ENCODE measurements around the gene IZUMO4.

DNA sequence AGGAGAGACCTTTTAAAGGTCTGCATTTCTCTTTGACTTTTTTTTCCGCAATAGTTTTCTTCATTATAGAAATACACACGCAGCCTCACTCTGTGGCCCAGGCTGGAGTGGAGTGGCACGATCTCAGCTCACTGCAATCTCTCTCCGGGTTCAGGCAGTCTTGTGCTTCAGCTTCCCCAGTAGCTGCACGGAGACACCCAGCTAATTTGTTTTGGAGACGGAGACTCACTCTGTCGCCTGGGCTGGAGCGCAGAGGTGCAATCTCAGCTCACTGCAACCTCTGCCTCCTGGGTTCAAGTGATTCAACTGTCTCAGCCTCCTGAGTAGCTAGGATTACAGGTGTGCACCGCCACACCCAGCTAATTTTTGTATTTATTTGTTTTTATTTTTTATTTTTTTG is 33.9 kb upstream of the IZUMO4 start:
- TF ChIP-seq, protein P1, sequence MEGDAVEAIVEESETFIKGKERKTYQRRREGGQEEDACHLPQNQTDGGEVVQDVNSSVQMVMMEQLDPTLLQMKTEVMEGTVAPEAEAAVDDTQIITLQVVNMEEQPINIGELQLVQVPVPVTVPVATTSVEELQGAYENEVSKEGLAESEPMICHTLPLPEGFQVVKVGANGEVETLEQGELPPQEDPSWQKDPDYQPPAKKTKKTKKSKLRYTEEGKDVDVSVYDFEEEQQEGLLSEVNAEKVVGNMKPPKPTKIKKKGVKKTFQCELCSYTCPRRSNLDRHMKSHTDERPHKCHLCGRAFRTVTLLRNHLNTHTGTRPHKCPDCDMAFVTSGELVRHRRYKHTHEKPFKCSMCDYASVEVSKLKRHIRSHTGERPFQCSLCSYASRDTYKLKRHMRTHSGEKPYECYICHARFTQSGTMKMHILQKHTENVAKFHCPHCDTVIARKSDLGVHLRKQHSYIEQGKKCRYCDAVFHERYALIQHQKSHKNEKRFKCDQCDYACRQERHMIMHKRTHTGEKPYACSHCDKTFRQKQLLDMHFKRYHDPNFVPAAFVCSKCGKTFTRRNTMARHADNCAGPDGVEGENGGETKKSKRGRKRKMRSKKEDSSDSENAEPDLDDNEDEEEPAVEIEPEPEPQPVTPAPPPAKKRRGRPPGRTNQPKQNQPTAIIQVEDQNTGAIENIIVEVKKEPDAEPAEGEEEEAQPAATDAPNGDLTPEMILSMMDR (IDR thresholded peaks at IDR 0.05): no peak
- no peak for TF ChIP-seq POLR2A (IDR thresholded peaks at IDR 0.05)
